ENCODE results near the gene ASTN1.

- TF ChIP-seq CTCF (conservative IDR thresholded peaks at IDR 0.05; ENCODE audit: low read depth, low read length): no peak
- no peak for TF ChIP-seq EZH2 (IDR thresholded peaks at IDR 0.05; ENCODE audit: low read length, unreplicated experiment)
- TF ChIP-seq EZH2phosphoT487 (IDR thresholded peaks at IDR 0.05; ENCODE audit: borderline replicate concordance, low read length): no peak
Observed at GRCh38 chr1:177146499-177146898, 18.0 kb downstream of the ASTN1 start.
